GM18870 (cell line): Measurements from ENCODE around the gene TRAPPC2L.

Experiments used
- ATAC-seq: cut with Tn5 transposase; IDR thresholded peaks from one replicate; pipeline ENCODE4 v1.9.1; 2021; ENCODE audit warnings: moderate library complexity; ENCODE audit not compliant: unreplicated experiment

Gene TRAPPC2L

DNA sequence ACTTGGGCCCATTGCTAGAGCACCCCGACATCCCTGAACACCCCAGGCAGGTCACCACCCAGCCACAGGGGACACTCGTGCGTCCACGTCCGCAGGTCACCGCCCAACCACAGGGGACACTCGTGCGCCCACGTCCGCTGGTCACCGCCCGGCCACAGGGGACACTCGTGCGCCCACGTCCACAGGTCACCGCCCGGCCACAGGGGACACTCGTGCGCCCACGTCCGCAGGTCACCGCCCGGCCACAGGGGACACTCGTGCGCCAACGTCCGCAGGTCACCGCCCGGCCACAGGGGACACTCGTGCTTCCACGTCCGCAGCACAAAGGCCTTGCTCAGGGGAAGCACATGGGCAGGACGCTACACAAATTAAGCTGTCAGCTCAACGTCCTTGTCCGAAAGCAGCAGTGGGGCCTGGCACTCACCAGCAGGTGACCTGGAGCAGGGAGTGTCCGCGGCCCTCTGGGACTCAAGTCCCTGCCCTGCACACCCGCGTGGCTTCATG lies 17.8 kb upstream of the TRAPPC2L start:
- ATAC-seq = no peak

DNA sequence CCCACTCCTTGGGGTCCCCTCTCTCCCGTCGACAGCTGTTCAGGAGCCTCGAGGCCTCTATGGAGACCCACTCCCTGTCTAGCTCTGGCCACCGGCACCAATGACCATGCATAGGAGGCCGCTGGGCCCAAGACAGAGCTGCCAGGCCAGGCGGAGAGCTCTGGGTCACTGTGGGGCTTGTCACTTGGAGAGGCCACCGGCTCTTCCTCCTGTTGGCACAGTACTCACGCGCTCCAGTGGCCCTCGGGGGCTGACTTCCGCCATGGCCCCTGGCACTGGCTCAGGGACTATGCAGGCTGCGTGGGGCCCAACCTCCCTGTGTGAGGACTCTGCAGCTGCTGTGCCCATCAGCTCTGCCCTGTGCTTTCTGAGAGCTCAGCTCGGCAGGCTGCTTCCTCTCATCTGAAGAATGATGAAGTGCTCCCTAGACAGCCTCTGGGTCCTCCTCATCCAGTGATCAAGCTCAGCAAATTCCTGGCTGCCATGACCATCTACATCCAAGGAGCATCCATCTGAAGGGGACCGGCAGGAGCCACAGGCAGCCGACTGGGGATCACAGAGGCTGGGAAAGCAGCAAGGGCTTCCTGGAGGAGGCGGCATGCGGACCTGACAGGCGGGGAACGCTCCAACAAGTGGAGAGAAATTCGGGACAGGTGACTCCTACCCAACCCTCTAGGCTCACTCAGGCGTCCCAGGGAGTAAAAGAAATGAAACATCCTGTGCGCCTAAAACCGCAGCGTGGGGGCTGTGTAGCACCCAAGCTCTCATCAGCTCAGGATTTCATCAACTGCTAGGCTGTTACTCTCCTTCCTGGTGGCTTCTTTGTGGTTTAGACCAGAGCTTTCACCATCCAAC lies 17.0 kb upstream of the TRAPPC2L start:
- ATAC-seq = no peak

GRCh38 chr16:88840600-88841215 lies 16.2 kb upstream of the TRAPPC2L start:
- no peak for ATAC-seq

DNA sequence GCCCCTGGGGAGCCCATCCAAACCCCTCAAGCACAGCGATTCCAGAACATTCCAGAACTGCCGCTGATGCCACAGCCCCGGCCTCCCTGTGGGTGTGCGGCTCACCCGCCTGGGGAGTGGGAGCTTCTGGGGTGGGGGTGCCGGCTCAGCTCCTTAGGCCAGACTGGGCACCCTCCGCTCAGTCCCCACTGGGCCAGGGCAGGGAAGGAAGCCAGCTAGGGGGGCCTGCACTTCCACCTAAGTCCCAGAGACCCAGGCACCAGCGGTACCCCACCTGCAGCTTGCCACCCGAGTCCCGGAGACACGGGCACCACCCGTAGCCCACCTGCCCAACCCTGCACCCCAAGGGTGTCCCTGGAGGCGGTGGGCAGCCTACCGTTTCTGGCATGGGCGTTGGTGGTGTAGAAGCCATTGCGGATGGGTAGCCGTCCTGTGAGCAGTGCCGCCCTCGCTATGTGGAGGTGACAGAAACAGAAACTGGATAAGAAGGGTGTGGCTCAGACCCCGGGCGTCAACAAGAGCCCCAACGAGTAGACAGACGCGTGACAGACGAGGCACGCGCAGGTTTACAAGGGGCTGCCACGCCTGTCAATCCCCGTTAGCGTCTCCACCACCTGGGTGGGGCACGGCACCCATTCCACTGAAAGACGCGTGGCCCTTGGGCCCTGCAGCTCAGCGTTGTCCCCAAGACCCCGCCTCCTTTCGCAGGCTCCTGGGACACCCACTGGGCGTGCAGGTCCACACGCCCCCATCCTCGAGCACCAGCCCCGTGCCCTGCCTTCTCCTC lies 15.2 kb upstream of the TRAPPC2L start:
- ATAC-seq = no peak

DNA sequence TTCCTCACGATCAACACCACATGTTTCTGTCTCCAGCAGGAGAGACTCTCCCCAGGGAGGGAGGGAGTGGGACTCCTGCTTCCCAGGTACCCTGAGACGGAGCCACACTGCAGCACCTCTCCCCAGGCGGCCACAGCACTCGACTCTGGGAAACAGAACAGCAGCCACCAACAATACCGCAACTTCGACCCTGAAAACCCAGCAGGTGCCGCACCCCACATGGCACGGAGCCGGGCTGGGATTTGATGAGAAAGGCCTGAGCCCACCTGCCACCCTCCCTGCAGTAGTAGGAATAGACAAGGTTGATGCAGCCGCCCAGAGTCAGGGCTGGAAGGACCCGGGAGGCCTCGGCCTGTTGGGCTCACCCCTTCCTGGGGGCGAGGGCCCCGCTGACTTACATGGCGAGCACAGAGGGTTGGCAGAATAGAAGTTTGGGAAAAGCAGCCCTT lies 14.6 kb upstream of the TRAPPC2L start:
- no peak for ATAC-seq

DNA sequence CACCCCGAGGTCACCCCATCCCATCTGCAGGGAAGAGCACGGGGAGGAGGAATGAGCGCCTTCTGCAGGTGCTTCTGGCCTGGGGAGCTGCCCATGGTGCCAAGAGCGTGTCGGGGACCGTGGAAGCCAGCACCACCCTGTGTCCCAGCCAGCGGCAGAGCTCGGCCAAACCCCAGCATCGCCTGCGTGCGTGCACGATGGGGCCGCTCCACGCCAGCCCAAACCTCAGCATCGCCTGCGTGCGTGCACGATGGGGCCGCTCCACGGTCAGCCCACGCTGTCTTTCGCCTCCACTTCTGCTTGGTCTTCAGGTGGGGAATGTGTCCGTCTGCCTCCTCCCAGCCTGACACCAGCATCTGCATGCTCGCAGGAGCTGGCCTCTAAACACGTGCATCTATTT lies 14.1 kb upstream of the TRAPPC2L start:
- ATAC-seq = no peak

GRCh38 chr16:88843256-88843655 lies 13.7 kb upstream of the TRAPPC2L start:
- no peak for ATAC-seq

DNA sequence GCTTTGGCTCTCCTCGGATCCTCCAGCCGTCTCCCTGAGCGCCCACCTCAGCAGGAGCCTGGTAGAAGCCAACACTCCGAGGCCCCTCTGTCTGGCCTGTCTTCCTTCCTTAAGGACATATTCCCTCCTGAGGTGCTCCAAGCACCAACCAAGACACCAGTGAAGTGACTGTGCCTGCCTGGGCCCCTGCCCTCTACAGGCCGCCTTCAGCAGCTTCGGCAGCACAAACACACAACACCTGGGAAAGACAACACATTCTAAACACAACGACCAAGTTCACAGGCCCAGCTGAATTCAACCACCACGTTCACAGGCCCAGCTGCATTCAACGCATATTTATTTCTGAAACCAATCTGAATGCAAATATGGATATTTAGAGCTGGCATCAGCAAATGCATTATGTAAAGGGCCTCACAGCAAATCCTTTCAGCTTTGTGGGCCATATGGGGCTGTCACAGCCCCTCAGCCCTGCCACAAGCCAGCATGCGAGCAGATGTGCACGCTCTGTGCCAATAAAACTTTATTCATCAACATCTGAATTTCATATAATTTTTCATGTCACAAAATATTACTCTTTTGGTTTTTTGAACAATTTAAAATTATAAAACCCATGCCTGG lies 12.4 kb upstream of the TRAPPC2L start:
- no peak for ATAC-seq

DNA sequence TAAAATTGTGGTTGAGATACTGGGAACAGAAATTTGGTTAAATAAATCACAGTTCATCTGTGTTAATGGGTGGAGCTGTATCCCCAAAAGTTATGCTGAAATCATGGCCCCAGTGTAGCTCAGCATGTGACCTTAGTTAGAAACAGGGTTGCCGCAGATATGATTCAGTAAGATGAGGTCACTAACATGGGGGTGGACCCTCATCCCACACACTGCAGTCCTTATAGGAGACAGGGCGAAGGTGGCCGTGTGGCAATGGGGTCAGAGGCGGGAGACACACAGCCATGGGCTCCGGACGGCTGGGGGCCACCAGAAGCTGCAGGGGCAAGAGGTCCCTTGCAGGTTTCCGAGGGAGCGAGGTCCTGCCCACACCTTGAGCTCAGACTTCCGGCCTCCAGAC lies 10.8 kb upstream of the TRAPPC2L start:
- no peak for ATAC-seq

DNA sequence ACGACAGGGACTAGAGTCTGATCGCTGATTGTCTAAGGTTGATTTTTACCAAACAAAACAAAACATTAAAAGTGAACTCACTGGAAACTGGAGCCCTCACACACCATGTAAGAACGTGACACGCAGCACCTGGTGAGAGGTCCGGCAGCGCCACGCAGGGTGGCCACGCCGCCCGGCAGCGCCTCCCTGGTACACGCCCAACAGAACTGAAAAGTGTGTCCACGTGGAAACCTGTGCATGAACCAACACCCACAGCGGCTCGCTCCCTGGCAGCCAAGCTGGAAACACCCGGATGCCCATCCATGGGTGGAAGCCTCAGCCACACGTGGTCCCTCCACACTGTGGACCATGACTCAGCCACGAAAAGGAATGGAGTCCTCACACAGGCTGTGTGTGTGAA lies 9.3 kb upstream of the TRAPPC2L start:
- no peak for ATAC-seq

DNA sequence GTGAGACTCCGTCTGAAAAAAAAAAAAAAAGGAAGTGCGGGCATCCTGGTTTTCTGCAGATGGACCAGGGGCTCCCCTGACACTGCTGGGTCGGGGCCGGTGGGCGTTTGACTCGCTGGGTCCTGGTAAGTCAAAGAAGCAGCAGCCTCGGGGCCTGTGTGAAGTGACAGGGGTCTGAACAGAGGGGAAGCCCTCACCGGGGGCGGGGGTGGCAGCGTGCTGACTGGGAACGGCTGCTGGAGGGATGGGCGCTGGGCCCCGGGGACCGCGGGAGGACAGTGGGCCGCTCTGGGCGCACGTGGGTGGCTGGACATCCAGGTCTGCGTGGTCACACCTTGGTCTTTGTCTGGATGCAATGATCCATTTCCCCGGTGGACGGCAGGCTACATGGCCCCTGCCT lies 8.4 kb upstream of the TRAPPC2L start:
- no peak for ATAC-seq

DNA sequence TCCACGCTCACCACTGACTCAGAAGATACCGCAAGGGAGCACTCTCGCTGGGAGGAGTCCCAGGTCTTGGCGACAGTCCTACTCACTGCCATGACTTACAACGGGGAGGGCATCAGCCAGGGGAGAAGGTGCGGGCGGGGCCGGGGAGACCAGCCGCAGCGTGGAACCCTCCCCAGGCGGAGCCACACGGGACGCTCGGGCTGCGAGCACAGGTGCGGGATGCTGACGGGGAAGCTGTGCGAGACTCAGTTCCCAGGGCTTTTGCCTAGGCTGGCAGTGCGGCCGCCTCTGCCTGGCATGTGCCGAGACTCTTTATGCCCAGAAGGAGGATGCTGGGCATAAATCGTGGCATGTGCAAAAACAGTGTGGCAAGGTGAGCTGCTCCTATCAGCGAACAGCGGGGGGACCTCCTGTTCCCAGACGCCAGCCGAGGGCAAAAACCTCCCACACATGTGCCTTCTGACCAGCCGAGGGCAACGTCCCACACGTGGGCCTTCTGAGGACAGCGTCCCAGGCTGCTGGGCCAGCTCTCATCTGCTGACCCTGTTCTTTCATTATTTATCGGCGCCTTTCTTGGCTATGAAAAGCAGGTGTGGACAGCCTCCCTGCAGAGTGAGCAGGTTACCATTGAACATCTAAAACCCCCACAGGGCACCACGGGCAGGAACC lies 6.3 kb upstream of the TRAPPC2L start:
- no peak for ATAC-seq

DNA sequence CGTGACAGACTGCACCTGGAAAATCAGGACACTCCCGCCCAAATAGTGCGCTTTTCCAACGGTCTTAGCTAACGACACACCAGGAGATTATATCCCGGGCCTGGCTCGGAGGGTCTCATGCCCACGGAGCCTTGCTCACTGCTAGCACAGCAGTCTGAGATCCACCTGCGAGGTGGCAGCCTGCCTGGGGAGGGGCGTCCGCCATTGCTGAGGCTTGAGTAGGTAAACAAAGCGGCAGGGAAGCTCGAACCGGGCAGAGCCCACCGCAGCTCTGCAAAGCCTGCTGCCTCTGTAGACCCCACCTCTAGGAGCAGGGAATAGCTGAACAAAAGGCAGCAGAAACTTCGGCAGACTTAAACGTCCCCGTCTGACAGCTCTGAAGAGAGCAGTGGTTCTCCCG lies 5.3 kb upstream of the TRAPPC2L start:
- no peak for ATAC-seq

DNA sequence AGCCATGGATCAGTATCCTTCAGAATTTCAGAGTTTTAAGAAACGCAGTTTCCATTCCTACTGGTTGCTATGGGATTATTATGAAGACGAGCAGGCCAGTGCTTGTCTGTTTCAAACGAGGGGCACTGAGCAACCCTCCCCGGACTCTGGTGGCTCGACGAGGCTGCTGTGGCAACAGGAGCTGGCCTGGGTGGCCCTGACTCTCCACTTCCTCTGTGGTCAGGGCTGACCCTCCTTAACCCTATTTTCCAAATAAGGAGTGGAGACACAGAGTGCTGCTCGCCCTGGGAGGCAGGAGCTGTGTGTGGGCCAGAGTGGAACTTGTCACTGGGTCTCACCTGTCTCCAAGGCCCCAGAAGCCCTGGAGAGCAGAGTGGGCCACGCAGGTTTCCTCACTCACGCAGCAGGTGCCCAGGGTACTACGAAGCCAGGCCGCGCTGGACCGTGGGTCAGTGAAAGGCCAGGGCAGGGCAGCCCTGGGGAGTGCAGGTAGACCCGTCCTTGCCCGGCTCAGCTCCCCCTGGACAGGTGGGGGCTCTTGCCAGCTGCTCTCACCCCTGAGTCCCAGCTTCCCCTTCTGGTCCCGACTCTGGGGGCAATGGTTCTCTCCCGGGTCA lies 3.5 kb upstream of the TRAPPC2L start:
- no peak for ATAC-seq

GRCh38 chr16:88854306-88855111 lies 2.4 kb upstream of the TRAPPC2L start:
- ATAC-seq = no peak

- no peak for ATAC-seq
Measured at GRCh38 chr16:88855176-88855575, 1.8 kb upstream of the TRAPPC2L start.

GRCh38 chr16:88855736-88856121 lies 1.2 kb upstream of the TRAPPC2L start:
- no peak for ATAC-seq

DNA sequence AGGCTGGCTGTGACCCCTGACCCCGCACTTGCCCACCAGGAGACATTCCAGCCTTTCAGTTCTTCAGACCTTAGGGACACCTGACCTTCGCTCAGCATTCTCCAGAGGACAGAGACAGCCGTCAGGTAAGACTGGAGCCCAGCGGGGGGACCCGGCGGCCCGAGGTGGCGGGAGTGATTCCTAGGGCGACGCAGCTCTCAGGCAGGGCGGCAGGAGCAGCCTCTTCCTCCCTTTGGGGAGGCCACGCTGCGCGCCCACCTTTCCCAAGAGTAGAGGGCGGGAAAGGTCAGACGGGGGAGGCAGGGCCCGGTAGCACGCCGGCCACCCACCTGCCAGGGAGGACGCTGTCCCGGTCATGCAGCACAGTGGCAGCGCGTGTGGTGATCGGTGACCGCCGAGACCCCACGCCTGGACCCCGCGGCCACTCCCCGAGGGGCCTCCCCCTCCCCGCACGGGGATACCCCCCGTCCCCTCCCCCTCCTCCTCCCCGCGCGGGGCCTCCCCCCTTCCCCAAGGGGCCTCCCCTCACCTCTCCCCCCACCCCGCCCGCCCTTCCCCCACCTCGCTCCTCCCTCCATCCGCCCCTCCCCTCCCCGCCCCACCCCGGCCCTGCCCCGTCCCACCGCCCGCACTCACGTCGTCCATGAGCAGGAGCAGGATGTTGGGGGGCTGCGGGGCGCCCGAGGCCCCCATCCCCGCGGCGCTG lies 652 bp upstream of the TRAPPC2L start:
- no peak for ATAC-seq
